SKM-1 (cell line): ENCODE measurements around the gene C19orf38.

ENCODE experiments used
- DNase-seq: peaks from one replicate; lab custom pipeline; 2025; ENCODE audit not compliant: unreplicated experiment; lab: John Stamatoyannopoulos, UW

The C19orf38 gene, protein sequence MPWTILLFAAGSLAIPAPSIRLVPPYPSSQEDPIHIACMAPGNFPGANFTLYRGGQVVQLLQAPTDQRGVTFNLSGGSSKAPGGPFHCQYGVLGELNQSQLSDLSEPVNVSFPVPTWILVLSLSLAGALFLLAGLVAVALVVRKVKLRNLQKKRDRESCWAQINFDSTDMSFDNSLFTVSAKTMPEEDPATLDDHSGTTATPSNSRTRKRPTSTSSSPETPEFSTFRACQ

DNA sequence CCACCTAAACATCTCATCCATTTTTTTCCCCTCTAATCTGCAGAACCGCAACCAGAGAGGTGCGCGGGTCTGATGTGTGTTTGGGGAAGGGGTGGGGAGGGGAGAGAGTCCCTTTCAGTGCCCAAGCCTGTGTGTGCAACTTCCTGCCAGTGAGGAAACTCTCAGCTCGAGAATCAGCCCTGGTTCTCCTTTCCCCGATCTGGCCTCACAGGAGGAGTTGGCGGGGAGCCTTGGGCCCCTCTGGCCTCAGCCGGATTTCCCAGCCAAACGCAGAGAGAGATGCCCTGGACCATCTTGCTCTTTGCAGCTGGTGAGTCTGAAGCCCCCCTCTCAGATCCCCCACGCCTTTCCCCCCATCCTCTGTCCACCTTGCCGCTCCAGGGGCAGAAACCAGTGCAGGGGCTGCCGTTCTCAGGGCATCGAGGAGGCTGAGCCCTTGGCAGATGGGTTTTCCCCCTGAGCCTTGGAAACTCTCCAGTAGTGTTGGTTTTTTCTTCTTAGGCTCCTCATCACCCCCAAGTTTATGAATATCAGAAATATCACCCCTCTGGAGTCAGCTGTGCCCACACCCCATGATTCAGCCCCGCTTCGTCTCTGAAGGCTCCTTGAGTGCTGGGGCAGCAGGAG lies at the start of gene C19orf38:
Gene C19orf38 (plus strand): TSS at position 186 of the 627 bp plus-strand sequence. CDS start 94 bp downstream, at position 280.
- peak; percentile 76 for DNase-seq

DNA sequence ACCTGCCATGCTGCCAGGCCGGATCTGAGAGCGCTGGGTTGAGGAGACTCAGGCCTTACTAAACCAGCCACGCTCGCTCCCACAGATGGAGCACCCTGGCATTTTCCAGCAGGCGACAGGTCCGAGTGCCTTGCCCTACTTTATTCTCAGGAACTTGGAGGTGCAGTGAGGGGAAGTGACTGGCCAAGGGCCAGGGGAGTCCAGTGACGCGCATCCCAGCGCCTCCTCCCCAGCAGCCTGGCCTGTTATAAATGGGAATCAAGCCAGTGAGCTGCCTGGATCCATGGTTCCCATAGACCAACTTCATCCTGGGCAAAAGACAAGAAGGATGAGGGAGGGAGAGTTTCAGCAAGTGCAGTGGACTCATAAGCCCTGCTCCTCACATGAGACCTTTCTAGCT lies 47.7 kb upstream of the C19orf38 start:
- DNase-seq = no peak

DNA sequence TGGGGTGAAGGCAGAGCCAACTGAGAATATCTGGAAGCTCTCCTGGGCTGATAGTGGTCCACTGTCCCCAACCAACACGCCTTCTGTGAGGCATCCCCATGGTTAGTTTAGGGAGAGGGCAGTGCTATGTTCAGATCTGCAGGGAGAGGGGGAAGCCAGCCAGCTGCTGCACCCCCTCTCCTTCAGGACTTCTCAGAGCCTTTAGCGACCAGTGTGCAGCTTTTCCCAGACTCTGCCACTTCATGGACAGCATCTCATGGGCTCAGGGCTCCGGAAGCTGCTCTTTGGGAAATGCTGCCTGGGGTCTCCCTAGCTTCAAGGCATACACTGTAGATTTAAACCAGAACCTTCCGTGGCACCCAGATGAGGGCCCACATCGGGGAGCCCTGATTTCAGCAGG lies 45.7 kb upstream of the C19orf38 start:
- no peak for DNase-seq

DNA sequence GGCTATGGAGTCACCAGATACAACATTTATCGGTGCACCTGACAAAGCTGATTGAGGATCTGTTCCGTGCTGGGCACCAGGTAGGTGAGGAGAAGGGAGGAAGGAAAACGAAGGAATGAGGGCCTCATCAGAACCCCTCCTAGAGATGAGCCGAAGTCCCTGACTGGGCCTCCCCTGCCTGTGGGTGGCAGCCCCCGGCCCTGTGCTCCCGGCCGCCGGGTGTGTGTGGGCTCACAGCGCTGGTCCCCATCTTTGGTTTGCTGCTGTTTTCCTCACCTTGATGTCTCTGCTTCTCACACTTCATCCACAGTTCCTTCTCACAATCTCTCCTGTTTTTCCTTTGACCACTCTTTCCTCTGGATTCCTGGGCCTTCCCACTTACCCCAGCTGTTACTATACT lies 45.0 kb upstream of the C19orf38 start:
- no peak for DNase-seq

DNA sequence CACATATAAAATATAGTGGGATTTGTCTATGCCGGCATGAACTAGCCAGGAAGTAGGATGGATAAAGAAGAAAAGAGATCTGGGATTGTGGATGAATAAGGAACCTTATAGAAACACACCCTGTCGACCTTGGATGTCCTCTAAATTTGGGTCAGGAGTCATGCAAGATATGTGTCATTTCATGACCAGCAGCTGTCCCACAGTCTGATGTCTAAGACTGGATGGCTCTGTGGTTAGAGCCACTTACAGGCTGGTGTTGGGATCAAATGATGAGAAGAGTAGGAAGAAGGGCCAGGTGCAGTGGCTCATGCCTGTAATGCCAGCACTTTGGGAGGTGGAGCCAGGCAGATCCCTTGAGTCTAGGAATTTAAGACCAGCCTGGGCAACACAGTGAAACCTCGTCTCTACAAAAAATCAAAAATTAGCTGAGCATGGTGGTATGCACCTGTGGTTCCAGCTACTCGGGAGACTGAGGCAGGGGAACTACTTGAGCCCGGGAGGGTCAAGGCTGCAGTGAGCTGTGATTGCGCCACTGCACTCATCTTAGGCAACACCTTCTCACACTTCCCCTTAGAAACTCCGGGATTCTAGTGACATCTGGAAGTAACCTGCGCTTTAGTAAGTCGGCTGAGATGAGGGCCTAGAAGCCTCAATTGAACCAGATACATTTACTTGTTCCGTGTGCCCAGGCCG lies 43.0 kb upstream of the C19orf38 start:
- DNase-seq = peak; percentile 88

DNA sequence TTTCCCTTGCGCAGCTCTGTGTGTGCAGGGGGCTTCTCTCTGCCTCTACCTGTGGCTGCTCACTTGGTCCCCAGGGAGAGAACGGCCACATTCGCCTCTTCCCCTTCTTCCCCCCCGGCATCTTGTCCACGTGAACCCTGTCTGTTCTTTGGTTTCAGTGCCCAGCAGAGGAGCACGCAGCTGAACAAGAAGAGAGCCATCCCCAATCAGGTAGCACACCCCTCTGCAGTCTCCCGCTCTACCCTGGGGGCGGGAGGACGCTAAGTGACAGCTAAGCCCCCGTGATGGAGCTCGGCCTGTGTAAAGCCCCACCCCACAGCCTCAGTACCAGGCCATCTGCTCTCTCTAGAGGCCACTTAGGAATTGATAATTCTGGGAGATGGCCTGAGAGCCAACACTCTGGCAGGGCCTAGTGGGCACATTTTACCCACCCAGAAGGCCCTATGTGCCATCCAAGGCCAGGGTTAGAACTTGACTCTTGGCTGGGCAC lies 42.4 kb upstream of the C19orf38 start:
- no peak for DNase-seq

DNA sequence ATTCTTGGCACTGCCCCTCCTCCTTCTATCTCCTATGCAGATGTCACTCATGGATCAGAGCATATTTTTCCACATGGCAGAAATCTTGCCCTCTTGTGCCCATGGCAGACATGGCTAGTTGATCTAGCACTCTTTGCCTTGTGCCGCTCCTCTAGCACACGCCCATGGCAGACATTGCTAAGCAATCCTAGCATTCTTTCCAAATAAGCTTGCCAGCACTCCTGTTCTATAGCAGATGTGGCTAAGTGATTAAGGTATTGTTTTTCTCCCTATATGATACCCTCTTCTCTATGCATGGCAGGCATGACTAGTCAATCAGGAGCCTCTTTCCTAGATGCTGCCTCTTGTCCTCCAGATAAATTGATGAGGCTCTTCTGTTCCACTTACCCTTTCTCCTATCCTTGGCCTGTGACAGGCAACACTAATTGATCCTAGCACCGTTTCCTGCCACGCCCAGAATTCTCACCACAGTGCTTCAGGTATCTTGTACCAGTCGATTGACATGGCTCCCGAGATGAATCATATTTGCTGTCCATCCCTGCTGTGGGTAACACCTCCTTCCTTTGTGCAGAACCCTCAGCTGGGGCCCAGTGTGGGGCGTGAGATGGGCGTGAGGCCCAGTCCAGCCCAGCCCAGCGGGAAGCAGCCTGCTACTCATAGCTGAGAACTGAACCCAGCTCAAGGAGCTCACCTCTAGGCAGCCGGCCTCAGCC lies 39.1 kb upstream of the C19orf38 start:
- DNase-seq = no peak

DNA sequence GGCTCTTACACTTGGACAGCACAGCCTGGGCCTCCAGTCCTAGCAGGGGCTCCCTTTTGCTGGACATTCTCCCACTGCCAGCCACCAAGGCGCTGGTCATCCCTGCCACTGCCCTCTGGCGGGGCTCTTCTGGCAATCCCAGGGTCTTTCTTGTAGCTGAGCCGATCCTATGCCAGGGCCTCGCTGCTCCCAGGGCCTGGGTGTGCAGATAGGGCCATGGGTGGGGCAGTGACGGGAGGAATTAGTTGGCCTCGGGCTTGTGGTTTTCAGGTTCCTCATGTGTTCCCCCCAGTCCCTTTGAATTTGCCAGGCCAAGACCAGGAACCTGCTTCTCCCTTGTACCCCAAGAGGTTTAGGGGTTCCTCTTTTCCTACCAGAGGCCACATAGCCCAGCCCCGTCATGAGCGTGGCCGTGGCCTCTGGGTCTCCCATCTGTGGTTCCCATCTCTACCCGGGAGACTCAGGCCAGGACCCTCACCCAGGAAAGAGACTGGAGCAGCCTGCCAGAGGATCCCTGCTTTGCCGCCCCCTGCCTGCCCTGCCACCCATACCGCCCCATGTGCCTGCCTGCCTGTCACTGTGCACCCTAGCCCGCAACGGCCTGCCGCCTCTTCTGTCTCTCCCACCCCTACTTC lies 38.4 kb upstream of the C19orf38 start:
- DNase-seq = no peak

DNA sequence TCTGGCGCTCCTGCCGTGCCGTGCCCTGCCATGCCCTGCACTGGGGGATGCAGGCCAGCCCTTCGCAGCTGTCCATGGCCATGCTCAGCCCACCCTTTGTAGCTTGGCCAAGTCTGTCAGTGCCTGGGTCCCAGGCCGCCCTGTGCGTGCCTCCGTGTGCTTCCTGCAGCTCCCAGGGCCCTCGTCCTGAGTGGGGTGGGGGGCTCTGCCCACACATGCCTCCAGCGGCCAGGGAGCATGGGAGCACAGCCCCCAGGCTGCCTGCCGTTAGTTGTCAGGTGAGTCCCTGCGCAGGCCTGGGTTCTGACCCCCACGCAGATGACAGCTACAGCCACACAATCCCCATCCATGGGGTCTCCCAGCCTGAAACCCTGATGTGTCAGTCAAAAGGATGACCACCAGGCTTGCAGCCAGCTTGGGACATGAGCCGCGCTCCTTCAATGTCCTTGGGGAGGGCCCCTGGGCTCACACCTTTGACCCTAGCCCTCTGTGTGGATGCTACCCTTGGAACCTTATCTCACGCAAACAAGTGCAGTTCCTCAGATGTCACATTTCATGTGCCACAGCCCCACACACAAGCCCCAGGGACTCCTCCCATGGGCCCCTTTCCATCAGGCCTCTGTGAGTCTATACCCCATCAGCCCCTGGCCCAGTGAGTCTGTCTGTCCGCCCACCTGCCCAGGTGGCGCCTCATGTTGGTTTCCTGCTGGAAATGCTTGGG lies 36.7 kb upstream of the C19orf38 start:
- no peak for DNase-seq

DNA sequence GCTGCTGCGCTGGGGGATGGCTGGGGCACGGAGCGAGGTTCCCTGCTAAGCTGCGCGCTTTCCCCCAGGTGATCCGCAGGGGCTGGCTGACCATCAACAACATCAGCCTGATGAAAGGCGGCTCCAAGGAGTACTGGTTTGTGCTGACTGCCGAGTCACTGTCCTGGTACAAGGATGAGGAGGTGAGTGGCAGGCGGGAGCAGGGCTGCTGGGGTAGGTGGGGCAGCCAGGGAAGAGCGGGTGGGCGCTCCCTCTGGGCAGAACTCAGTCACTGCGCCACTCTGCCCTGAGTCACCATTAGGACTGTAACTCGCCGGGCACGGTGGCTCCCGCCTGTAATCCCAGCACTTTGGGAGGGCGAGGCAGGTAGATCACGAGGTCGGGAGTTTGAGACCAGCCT lies 36.0 kb upstream of the C19orf38 start:
- no peak for DNase-seq

DNA sequence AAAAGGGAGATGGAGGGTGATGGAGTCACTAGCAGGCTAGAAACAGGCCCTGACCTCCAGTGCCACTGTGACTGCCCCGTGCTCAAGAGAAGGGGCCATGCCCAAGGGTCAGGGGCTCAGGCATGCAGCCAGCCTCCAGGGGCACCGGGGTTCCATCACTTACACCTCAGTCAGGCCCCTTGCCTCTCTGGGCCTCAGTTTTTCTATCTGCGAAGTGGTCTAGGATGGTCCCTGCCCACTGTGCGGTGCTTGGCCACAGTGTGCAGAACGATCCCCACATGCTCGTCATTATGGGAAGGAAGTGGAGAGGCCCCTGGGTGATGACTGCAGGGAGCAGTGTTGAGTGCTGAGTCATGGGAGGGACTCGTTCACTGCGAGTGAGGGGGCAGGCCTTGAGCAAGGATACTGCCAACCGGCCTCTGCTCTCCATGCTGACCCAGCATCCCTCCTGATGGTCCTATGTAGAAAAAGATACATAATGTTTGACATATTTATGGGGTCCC lies 35.3 kb upstream of the C19orf38 start:
- DNase-seq = peak; percentile 84

DNA sequence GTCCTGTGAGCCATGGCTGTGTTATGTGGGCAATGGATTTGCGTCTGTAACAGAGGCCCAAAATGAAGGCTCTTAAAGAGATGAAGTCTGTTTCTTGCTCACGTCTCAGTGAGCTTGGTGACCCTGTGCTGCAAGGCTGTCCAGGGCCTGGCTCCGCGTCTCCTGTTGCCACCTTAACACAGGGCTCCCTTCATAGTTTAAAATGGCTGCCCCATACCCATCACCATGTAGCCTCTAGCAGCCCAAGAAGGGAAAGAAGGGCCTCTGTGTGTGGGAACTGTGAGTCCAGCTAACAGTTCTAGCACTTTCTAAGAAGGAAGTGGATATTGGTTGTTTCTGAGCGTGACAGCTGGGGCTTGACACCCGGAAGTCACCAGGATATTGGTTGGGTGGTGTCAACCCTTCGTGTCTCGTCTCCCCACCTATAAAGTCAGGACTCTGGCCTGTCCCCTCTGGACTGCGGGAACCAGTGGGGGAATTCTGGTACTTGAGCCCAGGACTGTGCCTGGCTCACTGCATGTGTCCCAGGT lies 33.1 kb upstream of the C19orf38 start:
- DNase-seq = no peak

DNA sequence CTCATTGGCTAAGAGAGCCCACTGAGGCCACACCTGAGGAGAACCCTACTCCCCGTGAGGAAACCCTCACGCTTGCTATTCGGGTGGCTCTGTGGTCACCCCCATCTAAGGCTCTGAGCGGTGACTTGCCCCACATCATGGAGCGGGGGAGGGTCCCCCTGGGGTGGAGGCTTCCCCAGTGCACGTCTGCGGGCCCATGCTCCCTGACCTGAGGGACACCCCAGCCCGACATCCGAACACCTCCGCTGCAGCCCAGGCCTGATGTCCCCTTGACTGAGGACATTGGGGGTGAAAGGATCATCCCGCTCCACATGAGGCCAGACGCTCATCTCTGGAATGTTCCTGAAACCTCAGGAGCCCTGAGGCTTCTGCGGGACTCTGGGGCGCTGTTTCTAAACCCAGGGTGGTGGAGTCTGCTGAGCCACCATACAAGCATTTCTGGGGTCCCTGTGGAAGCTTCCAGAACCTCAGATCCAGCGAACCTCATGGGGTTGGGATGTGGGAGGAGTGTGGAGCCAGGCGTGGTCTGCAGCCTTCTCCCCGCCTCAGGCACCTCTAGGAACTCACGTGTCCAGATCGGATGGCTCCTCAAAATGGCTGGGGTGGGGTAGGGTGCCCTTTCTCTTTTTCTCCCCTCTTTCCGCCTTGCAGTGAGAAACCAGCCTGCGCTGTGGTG lies 32.1 kb upstream of the C19orf38 start:
- DNase-seq = no peak

DNA sequence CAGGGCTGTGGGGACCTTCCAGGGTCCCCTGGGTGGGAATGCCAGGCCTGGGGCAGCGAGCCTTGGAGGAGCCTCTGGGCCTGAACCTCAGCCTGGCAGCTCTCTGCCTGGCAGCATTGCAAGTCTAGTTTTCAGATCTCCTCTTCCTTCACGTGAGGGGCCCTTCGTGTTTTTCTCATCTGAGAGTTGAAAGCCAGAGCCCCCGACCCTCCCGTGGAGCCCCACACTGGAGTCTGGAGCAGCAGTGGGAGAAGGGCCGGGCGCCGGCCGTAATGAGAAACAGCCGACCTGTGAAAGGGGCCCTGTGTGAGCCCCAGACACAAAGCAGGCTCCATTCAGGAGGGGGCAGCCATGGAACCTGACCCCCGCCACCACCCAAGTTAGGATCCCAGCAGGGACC lies 31.5 kb upstream of the C19orf38 start:
- no peak for DNase-seq

DNA sequence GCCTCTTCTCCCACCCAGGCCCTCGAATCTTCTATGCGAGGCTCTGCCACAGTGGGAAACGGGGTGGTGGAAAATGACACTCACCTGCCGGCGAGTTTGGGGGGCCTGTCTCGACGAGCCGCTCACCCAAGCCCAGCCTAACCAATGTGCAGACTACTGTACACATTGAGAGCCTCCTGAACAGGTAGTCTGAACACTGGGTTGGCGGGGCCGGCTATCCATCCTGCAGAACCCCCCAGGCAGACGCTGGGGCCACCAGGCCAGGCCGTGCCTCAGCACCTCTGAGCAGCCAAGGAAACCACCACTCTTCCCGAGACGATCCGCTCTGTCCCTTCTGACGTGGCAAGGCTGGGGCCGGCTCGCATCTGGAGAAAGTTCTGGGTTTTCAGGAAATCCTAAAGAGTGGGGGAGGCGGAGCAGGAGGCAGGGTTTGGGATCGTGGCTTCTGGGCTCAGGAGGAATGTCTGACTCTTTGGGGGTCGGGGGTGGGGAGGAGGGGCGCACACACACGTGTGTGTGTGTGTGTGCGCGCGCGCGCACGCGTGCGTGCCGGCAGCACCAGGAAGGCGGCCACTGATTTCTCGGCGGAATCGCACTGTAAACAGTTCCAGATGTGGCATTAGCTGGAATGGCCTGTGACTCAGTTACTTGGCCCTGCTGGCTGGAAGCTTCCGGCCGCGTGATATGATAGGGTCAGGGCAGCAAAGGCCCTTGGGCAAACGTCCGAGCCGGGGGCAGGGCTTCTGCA lies 30.8 kb upstream of the C19orf38 start:
- DNase-seq = no peak

DNA sequence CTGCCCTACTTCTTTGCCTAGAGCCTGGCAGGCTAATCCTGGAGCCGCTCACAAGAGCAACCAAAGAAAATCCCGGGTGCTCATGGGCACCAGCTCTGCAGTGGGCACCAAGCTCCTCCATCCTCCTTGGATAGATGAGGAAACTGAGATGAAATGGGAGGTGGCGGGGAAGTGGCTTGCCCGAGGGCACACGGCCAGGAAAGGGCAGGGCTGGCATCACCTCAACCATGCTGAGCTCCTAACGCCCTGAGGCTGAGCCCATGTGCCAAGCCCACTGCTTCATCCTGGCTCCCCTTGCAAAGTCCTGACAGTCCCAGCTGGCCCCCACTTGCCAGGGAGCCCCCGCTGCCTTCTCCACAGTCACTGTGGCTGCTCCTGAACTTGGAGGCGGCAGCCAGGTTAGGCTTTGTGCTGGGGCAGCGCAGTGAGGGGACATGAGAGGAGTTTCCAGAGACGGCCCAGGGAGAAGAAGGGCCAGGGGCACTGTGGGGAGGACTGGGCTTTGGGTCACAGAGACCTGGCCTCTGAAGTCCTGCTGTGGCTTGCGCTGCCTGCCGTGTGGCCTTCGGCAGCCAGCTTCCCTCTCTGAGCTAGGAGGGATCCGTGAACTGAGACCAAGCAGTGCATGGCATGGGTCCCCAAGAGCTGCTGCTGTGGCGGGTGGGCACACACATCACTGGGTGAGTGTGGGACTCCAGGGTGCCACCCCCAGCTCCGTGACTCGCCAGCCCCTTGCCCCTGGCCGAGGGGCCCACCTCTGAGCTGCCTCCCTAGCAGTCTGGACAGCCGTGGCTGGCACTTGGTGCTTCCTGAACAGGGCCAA lies 29.7 kb upstream of the C19orf38 start:
- no peak for DNase-seq

DNA sequence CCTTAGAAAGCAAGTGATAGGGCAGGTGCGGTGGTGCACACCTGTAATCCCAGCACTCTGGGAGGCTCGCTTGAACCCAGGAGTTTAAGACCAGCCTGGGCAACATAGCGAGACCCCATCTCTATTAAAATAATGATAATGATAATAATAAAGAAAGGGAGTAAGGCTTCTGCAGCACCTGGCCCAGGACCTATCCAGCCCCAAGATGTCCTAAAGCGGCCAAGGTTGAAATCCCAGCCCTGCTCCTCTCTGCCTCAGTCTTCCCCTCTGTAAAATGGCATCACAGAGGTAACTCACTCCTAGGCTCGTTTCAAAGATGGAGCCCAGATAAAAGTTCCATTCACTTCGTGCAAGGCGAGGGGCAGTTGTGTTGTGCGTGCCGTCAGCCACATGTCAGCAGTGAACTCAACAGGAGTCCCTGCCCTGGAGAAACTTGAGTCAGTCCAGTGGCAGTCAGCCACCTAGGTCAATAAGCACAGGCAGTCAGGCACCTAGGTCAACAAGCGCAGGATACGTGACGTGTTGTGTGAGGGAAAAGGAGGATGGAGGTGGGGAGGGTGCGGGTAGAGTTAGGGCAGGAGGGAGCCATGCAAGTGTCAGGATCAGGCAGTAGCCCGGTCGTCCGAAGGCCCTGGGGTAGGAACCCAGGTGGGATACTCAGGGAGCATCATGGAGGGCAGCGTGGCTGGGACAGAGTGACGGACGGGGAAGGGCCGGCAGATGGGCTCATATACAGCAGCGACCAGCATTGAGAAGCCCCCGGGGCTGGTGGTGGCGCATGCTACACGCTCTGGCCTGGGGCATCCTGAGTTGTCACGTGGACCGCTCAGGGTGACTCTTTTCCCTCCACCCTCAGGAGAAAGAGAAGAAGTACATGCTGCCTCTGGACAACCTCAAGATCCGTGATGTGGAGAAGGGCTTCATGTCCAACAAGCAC lies 28.8 kb upstream of the C19orf38 start:
- no peak for DNase-seq
